SH-SY5Y (cell line): Measurements from ENCODE around the gene BDKRB2.
A peak's percentile ranks its signal among the peaks of the same experiment; 100 is the strongest.

Source experiments
- GATA2 ChIP-seq: IDR thresholded peaks from 2 replicates; pipeline ENCODE4 v1.6.1; 2011; ENCODE audit warnings: mild to moderate bottlenecking, low read depth, low read length
- GATA3 ChIP-seq: IDR thresholded peaks from 2 replicates; pipeline ENCODE4 v1.6.1; 2011; ENCODE audit warnings: low read depth, mild to moderate bottlenecking, low read length, moderate library complexity

Gene BDKRB2

GRCh38 chr14:96255501-96256366 lies 51.1 kb downstream of the BDKRB2 start, which contains the start of gene BDKRB1:
Gene BDKRB1, plus strand, starts transcription at chr14:96256210. Its CDS starts 7,473 bp downstream, at chr14:96263683.
- no peak for TF ChIP-seq GATA3
- no peak for TF ChIP-seq GATA2

- TF ChIP-seq GATA3 (no peak), GATA2 (no peak)
These were observed 51.8 kb downstream of the BDKRB2 start for GRCh38 chr14:96256407-96256806.

DNA sequence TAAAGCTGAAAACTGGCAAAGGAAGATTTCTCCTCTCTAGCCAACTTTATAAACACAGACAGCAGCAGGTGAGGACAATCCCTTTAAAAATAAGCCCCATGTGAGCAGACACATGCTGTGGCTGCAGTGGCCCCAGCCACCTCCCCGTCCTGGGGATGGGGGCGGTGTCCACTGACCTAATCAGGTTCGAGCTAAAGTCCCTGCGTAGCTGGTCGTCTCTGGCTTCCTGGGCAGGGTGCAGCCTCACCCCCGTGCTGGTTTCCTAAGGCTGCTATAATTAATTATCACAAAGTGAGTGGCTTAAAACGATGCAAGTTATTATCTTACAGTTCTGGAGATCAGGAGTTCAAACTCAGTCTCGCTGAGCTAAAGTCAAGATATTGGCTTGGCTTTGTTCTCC lies 52.4 kb downstream of the BDKRB2 start:
- no peak for TF ChIP-seq GATA2
- TF ChIP-seq GATA3: no peak

DNA sequence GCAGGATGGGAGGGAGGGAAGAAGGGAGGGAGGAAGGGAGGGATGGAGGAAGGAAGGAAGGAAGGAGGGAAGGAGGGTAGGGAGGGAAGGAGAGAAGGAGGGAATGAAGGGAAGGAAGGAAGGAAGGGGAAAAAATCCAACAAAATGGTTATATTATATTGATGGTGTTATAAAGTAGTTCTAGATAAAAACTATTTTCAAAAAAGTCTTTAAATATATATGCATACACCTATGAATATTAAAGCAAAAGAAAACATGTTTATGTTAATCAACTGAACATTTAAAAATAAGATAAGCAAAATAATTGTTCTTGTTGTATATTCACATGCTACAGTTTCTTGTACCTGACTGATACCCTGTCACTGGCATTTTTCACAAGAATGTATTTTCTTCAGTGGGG lies 53.3 kb downstream of the BDKRB2 start:
- TF ChIP-seq GATA3 (no peak), GATA2 (no peak)

- TF ChIP-seq GATA2 (no peak), GATA3 (no peak)
These were observed 55.7 kb downstream of the BDKRB2 start for GRCh38 chr14:96260341-96260821.

DNA sequence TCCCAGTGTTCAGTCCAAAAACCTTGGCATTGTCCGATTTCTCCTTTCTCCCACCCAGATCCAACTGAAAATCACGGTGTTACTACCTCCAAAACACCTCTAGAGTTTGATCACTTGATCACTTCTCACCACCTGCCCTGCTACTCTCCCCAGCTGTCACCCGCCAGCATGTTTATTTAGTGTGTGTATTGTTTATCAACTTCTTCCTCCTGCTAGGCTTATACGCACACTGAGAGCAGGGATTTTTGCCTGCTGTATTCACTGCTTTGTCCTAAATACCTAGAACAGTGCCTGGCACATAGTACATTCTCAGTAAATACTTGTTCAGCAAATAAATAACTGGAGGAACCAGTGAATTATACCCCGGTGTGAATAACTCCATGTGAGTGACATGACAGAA lies 56.4 kb downstream of the BDKRB2 start:
- TF ChIP-seq GATA2: no peak
- TF ChIP-seq GATA3: no peak

DNA sequence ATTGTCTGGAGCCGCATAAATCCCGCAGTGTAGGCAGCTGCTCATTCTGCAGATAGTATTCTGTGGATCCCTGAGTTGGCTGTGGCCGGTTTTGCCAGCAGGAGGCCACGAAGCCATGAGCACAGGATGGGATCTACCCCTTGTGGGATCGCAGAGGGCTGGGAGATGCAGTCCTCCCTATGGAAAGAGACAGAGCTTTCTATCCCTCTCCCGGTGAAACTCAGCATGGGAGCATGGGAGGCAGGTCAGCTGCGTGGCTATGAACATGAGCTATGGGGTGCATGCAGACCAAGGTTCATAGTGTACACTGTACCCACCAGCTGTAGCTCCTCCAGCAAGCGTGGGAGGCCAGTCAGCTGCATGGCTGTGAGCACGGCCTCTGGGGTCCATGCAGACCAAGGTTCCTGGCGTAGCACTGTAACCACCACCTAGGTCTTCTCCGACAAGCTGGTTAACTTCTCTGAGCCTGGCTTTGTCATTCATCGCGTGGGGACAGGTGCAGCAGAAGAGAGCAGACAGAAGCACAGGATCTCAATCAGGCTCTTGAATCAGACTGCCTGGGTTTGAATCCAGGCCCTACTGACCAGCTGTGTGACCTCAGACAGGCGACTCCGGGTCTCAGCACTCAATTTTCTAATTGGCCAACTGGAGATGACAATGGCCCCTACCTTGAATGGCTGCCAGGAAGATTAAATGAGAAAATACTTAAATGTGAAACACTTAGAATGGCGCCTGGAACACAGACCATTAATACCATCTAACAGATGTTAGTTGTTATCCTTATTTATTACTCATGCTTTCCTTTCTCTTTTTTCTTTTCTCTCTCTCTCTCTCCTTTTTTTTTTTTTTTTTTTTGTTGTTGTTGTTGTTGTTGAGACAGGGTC lies 57.4 kb downstream of the BDKRB2 start:
- TF ChIP-seq GATA3: no peak
- no peak for TF ChIP-seq GATA2

- TF ChIP-seq GATA3 (no peak), GATA2 (no peak)
These were observed 58.9 kb downstream of the BDKRB2 start for GRCh38 chr14:96263347-96264199.

- TF ChIP-seq GATA2: no peak
- TF ChIP-seq GATA3: no peak
These were observed 59.5 kb downstream of the BDKRB2 start for GRCh38 chr14:96264200-96264553.

- TF ChIP-seq GATA3 (no peak), GATA2 (no peak)
These were observed 60.2 kb downstream of the BDKRB2 start for GRCh38 chr14:96264853-96265252.

GRCh38 chr14:96265383-96266095 lies 60.9 kb downstream of the BDKRB2 start:
- TF ChIP-seq GATA3 (no peak), GATA2 (no peak)

DNA sequence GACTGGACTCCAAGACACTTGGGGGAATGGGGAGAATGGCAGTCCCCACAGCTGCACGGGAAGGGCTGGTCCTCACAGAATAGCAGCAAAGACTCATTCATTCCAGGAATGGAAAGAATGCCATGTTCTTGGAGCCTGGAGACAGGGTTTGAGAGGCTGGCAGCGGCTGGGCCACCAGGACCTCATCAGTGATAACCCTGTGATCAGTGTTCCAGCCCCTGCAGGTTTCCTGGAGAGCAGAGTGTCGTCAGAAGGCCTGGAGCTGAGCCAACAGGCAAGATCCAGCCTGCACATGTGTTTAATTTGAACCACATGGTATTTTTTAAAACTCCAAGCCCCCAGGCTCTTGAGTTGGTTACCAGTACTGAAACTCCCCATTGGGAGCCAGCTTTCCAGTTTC lies 62.7 kb downstream of the BDKRB2 start:
- TF ChIP-seq GATA3 (no peak), GATA2 (peak; percentile 46)

DNA sequence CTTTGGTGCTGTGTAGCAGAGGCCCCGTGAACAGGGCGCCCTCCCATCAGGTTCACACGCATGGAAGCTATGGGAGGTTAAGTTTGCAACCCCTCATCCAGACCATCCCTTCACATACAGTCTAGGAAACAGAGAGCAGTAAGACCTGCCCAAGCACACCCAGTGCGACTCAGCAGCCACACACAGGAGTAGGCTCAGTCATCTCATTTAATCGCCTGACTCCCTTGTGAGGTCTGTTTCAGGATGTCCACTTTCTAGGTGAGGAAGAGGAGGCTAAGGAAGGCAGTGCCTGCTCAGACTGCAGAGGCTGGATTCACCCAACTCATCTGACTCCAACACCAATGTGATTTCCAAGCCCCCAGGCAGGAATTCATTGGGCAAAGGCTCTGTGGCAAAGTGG lies 63.3 kb downstream of the BDKRB2 start:
- TF ChIP-seq GATA2 (no peak), GATA3 (no peak)
